ENCODE results near the gene SELE. TPM values are rescaled to one million over a fixed set of nuclear protein-coding genes. Genes with fewer than 3 reads are reported as not detected.

The SELE gene
- total RNA-seq, 2 experiments from 2014 or later: not detected

DNA sequence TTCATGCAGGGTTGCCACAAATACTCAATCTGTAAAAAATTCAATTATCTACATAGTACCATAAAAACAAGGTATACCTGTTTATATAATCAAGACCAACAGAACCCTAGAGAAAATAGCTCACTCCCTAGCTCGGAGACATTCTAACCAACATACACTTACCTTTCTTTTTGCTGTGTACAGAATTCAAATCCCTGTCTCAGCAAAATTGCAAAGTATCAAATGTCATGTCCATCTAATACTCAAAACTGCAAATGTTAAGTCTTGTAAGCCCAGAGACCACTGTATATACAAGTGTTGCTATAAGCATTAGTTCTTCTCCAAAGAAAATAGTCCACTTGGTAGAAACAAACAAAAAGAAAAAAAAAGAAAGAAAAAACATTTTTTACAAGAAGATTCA lies 16.2 kb upstream of the SELE start:
- Mint-ChIP-seq H3K4me3 (no peak overlapping the region), H3K27ac (no peak overlapping the region), H3K9me3 (ENCODE audit: low read depth) (no peaks in the 10 kb centered on the region), H3K4me1 (no peaks in the 10 kb centered on the region), H3K27me3 (no peaks in the 10 kb centered on the region), H3K36me3 (ENCODE audit: low read depth) (no peaks in the 10 kb centered on the region)
- DNase-seq (no peak), ATAC-seq (no peak)
- CTCF ChIA-PET: interaction anchor here (1.4 kb wide), 1 partner anchor 9 kb away, joined by 4 read pairs; no protein-coding TSS in a partner anchor
- intact Hi-C loops (cut with DNase I, micrococcal nuclease): no loop called here
- POLR2A ChIA-PET: no interaction called here

DNA sequence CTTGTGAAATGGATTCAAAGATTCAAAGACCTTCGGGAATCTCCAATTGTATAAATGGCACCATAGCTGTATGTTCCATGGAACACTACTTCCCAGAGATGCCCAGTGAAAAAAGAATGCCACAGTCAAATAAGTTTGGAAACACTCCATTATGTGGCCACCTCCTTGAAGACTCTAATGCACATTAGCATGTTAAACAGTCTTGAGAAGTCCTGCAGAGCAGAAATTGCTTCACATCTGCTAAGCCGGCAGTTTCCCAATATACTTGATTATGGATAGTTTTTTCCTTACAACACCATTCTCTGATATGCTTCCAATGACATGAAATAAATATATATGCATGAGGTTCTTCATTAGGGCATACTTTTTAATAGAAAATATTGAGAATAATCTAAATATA lies 12.7 kb upstream of the SELE start:
- ChIA-PET CTCF (no interaction called here), POLR2A (no interaction called here)
- peaks cover 3% of the 10 kb centered on the region for H3K27me3 Mint-ChIP-seq
- H3K9me3 Mint-ChIP-seq (ENCODE audit: low read depth): peaks cover 4% of the 10 kb centered on the region
- H3K27ac Mint-ChIP-seq: no peak overlapping the region
- intact Hi-C loops (cut with DNase I, micrococcal nuclease): no loop called here
- ATAC-seq: no peak
- H3K4me3 Mint-ChIP-seq: no peak overlapping the region
- no peaks in the 10 kb centered on the region for H3K4me1 Mint-ChIP-seq
- no peak for DNase-seq
- H3K36me3 Mint-ChIP-seq (ENCODE audit: low read depth): no peaks in the 10 kb centered on the region

DNA sequence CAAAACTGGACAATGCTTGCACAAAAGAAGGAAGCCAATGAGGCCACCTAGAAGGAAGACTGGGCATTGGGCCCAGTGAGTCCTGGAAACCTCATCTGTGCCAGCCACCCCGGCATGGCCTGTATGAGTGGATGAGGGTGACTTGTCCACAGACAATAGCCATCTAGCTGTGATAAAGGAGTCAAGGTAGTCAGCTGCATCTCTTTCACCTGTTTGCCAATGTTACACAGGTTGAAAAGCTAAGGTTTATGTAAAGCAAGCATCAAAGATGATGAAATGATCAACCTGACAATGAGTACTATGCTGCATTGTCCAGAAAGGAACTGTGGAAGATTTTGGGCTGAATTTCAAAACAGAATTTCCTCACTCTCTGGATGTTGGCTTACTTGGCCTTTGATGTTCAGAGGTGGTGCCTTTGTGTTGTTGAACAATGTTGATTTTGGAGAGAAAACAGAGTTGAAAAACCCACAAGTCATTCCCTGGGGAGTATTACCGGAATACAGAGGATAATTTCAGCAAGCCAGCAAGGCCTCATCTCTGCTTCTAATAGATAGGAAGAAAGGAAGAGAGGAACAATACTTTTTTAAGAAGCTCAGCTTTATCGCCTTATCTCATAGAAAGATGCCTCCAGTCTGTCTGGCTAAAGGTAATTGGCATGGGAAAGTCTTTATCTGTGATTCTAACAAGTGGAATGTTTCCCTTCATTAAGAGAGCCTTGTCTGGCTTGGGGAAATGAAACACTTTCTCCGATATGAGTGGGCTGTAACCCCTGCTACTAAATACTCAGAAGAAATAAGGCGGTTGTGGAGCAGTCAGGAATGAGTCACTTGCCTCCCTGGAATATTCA lies 11.4 kb upstream of the SELE start:
- ChIA-PET CTCF (no interaction called here), POLR2A (no interaction called here)
- ATAC-seq: no peak
- Mint-ChIP-seq H3K4me1 (no peaks in the 10 kb centered on the region), H3K4me3 (no peak overlapping the region), H3K27ac (no peak overlapping the region), H3K27me3 (peaks cover 7% of the 10 kb centered on the region), H3K36me3 (ENCODE audit: low read depth) (no peaks in the 10 kb centered on the region), H3K9me3 (ENCODE audit: low read depth) (peaks cover 4% of the 10 kb centered on the region)
- DNase-seq: no peak
- intact Hi-C loops (cut with DNase I, micrococcal nuclease): no loop called here

DNA sequence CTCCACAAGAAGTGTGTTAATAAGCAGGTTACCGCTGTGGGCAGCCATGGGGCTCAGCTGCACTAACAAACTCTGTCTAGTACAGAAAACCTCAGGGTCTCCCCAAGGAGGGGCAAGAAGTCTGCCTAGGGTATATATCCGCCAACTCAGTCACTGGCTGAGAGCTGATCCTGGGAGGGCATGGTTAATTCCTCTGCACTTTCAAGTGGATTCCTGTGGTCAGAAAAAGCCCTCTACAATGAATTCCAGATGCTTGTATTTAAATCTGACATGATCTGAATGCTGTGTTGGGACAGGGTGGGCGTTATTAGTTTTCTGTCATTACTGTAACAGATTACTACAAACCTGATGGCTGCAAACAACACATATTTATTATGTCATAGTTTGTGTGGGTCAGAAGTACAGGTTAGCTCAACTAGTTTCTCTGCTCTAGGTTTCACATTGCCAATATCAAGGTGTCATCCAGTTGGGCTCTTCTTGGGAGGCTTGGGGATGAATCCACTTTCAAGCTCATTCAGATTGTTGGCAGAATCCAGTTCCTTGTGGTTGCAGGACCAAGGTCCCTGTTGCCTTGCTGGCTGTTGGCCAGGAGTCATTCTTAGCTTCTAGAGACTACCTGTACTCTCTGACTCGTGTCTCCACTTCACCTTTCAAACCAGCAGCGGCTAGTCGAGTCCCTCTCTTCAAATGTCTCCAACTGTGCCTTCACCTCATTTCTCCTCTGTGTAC lies 8.0 kb upstream of the SELE start:
- POLR2A ChIA-PET: no interaction called here
- CTCF ChIA-PET: interaction anchor here (0.7 kb wide), 1 partner anchor 8 kb away, joined by 3 read pairs; no protein-coding TSS in a partner anchor
- ATAC-seq: no peak
- no peak for DNase-seq
- H3K9me3 Mint-ChIP-seq (ENCODE audit: low read depth): peaks cover 4% of the 10 kb centered on the region
- H3K27me3 Mint-ChIP-seq: peaks cover 8% of the 10 kb centered on the region
- no peaks in the 10 kb centered on the region for H3K36me3 Mint-ChIP-seq (ENCODE audit: low read depth)
- intact Hi-C loops (cut with DNase I, micrococcal nuclease): no loop called here
- H3K4me1 Mint-ChIP-seq: no peaks in the 10 kb centered on the region
- no peak overlapping the region for H3K27ac Mint-ChIP-seq
- H3K4me3 Mint-ChIP-seq: no peak overlapping the region

DNA sequence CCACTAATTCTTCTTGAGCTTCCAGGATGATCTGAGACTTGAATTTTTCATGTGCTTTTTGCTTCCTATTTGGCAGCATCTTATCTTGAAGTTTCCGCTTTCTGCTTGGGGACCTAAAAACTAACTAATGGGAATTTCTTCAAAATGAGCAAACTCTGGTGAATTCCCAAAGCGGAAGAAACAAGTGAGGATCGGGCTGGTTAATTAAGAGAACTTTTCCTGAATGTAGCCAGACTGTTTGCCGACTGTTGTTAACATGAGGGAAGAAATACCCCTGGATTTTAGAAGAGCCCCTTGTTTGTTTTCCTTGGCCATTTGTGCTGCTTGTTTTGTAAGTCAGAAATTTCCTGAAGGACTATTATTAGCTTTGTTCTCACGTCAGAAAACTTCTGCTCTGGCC lies 6.1 kb upstream of the SELE start:
- Mint-ChIP-seq H3K4me1 (no peaks in the 10 kb centered on the region), H3K9me3 (ENCODE audit: low read depth) (peaks cover 4% of the 10 kb centered on the region), H3K4me3 (no peak overlapping the region), H3K27ac (no peak overlapping the region), H3K27me3 (peaks cover 11% of the 10 kb centered on the region), H3K36me3 (ENCODE audit: low read depth) (no peaks in the 10 kb centered on the region)
- CTCF ChIA-PET: interaction anchor here (0.6 to 1.1 kb wide), 3 partner anchors 24 to 1755 kb away, joined by 3 to 4 read pairs (median 3); no protein-coding TSS in a partner anchor
- DNase-seq (no peak), ATAC-seq (no peak)
- intact Hi-C loops (cut with DNase I, micrococcal nuclease): no loop called here
- POLR2A ChIA-PET: no interaction called here

DNA sequence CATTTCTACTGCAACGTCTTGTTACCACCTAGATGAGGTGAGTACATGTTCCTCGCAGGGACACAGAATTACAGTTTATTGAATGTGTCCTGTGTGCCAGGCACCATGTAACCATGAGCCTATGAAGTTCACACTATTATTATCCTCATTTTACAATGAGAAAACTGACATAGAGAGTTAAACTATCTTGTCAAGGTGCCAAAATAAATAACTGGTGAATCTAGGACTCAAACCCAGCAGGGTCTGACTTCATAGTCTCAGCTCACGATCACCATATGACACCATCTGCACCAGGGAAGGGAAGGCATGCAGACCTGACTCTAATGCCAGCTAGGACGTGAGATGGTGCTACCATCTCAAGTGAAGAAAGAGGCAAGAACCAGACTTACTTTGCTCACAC lies 2.4 kb downstream of the SELE start:
- Mint-ChIP-seq H3K4me1 (no peaks in the 10 kb centered on the region), H3K27me3 (peaks cover 4% of the 10 kb centered on the region), H3K36me3 (ENCODE audit: low read depth) (no peaks in the 10 kb centered on the region), H3K27ac (no peak overlapping the region), H3K4me3 (no peak overlapping the region), H3K9me3 (ENCODE audit: low read depth) (no peaks in the 10 kb centered on the region)
- POLR2A ChIA-PET: no interaction called here
- ATAC-seq (no peak), DNase-seq (no peak)
- CTCF ChIA-PET: interaction anchor here (0.6 to 1.0 kb wide), 2 partner anchors 11 to 177 kb away, joined by 3 read pairs; no protein-coding TSS in a partner anchor
- intact Hi-C loops (cut with DNase I, micrococcal nuclease): no loop called here

DNA sequence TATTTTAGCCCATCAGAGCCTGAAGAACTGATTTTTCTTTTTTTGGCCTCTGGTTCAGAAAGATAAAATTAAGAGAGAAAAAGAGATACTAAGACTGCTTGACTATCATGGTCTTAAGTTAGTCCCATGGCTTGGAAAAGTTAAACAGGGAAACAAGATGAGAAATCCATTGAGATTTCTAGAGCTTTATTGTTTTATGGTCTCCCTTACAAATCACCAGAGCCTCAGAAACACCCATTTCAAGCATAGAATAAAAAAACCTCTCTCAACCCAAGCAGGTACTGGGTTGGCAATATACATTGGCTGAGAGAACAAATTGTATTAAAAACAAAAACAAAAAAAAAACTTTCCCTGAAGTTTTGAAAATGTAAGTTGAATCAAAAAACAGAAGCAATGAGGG lies 3.9 kb downstream of the SELE start:
- Mint-ChIP-seq H3K4me3 (no peak overlapping the region), H3K36me3 (ENCODE audit: low read depth) (no peaks in the 10 kb centered on the region), H3K27ac (no peak overlapping the region), H3K9me3 (ENCODE audit: low read depth) (no peaks in the 10 kb centered on the region), H3K27me3 (peaks cover 2% of the 10 kb centered on the region), H3K4me1 (no peaks in the 10 kb centered on the region)
- ChIA-PET CTCF (interaction anchor here (1.0 kb wide), 2 partner anchors 18 to 128 kb away, joined by 3 to 5 read pairs; no protein-coding TSS in a partner anchor), POLR2A (no interaction called here)
- no peak for ATAC-seq
- intact Hi-C loops (cut with DNase I, micrococcal nuclease): no loop called here
- no peak for DNase-seq

DNA sequence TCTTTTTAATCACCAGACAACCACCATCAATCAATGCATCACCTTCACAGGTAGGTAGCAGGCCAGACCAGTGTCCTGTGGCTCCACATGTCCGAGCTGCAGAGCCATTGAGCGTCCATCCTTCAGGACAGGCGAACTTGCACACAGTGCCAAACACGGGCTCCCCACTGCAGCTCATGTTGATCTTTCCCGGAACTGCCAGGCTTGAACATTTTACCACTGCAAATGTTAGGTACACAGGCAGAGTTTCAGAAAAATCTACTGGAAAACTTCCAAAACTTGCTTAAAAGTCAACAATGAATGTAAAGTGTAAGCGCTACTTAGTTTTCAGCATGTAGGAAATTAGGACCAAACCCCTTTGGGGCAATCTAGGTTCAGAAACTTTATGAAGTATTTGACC lies 6.6 kb downstream of the SELE start:
- ChIA-PET POLR2A (no interaction called here), CTCF (interaction anchor here (1.6 to 1.7 kb wide), 3 partner anchors 15 to 141 kb away, joined by 4 to 6 read pairs (median 5); partner anchors contain the start of gene F5)
- H3K4me1 Mint-ChIP-seq: no peaks in the 10 kb centered on the region
- ATAC-seq (no peak), DNase-seq (no peak)
- no peak overlapping the region for H3K27ac Mint-ChIP-seq
- intact Hi-C loops (cut with DNase I, micrococcal nuclease): no loop called here
- H3K27me3 Mint-ChIP-seq: peaks cover 2% of the 10 kb centered on the region
- H3K9me3 Mint-ChIP-seq (ENCODE audit: low read depth): no peaks in the 10 kb centered on the region
- no peak overlapping the region for H3K4me3 Mint-ChIP-seq
- no peaks in the 10 kb centered on the region for H3K36me3 Mint-ChIP-seq (ENCODE audit: low read depth)

DNA sequence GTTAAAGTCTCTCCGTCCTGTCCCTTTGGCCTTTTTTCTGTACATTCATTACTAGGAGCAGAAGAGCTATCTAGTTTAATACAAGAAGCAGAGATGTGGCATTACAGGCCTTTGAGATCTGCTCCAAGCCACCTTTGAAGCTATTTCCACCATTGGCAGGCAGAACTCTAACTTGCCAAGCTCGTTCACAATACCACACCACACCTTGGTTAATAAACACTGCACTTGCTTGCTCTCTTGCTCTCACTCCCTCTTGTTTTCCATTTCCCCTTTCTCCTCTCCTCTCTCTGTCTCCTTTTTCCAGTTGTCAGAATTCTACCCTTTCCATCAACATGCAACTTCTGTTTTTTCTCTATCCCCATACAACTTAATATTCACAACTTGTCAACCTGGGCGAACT lies 7.0 kb downstream of the SELE start:
- Mint-ChIP-seq H3K27ac (no peak overlapping the region), H3K4me3 (no peak overlapping the region), H3K4me1 (no peaks in the 10 kb centered on the region), H3K36me3 (ENCODE audit: low read depth) (no peaks in the 10 kb centered on the region), H3K9me3 (ENCODE audit: low read depth) (no peaks in the 10 kb centered on the region), H3K27me3 (peaks cover 2% of the 10 kb centered on the region)
- no peak for ATAC-seq
- DNase-seq: no peak
- ChIA-PET CTCF (interaction anchor here (1.6 to 1.7 kb wide), 3 partner anchors 15 to 140 kb away, joined by 4 to 6 read pairs (median 5); partner anchors contain the start of gene F5), POLR2A (no interaction called here)
- intact Hi-C loops (cut with DNase I, micrococcal nuclease): no loop called here

DNA sequence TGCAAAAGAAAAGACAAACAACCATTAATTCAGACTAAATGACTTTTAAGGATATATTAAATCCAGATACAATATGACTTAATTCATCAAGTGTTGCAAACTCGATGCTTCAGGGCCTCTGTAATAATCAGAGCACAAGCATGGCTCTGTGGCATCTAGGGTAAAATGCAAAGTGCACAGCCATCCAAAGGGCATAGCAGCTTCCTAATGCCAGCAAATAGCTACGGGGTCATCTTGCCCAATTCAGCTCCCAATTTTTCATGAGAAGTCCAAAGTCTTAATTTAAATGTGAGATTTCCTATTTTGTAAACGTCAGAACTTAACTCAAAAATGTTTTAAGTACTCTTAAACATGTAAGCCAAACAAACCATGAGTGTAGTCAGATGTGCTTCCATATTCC lies 7.9 kb downstream of the SELE start:
- no peaks in the 10 kb centered on the region for H3K36me3 Mint-ChIP-seq (ENCODE audit: low read depth)
- H3K9me3 Mint-ChIP-seq (ENCODE audit: low read depth): no peaks in the 10 kb centered on the region
- POLR2A ChIA-PET: no interaction called here
- DNase-seq (no peak), ATAC-seq (no peak)
- intact Hi-C loops (cut with DNase I, micrococcal nuclease): no loop called here
- no peaks in the 10 kb centered on the region for H3K4me1 Mint-ChIP-seq
- no peak overlapping the region for H3K4me3 Mint-ChIP-seq
- H3K27ac Mint-ChIP-seq: no peak overlapping the region
- CTCF ChIA-PET: interaction anchor here (0.6 to 1.7 kb wide), 3 partner anchors 124 to 140 kb away, joined by 3 to 6 read pairs (median 4); partner anchors contain the start of gene F5
- peaks cover 2% of the 10 kb centered on the region for H3K27me3 Mint-ChIP-seq

DNA sequence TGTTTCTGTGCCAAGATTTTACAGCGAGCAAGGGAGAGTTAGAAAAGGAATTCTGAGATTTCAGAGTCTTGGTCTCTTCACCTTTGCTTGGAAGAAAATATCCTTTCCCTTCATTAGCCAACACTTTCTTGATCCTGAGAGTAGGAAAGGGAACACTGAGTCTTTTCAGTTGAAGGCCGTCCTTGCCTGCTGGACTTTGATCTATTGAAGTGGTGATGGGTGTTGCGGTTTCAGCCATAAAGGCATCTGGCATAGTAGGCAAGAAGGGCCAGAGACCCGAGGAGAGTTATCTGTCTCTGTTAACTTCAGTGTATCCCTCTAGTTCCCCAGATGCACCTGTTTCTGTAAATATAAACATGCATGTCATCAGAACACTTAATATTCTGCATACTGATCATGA lies 9.7 kb downstream of the SELE start:
- H3K27ac Mint-ChIP-seq: no peak overlapping the region
- peaks cover 2% of the 10 kb centered on the region for H3K27me3 Mint-ChIP-seq
- no peaks in the 10 kb centered on the region for H3K36me3 Mint-ChIP-seq (ENCODE audit: low read depth)
- H3K9me3 Mint-ChIP-seq (ENCODE audit: low read depth): no peaks in the 10 kb centered on the region
- DNase-seq: no peak
- ChIA-PET CTCF (no interaction called here), POLR2A (no interaction called here)
- no peak overlapping the region for H3K4me3 Mint-ChIP-seq
- no peak for ATAC-seq
- intact Hi-C loops (cut with DNase I, micrococcal nuclease): no loop called here
- H3K4me1 Mint-ChIP-seq: no peaks in the 10 kb centered on the region

DNA sequence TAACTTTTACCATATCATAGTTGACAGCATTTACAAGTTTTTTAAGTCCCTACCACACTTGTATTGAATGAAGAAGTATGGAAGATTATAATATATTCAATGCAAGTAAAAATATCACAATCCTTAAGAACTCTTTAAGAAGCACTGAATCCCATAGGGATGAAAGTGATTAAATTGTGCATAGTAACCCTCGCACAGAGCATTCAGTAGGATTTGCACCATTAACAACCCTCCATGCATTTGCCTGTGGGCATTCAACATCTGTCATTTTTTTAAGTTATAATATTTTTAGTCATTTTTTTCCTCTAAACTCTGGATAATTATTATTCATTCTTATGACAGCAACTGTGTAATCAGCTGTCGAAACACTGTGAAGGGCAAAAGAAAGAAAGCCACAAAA lies 10.1 kb downstream of the SELE start:
- H3K4me1 Mint-ChIP-seq: no peaks in the 10 kb centered on the region
- no peaks in the 10 kb centered on the region for H3K36me3 Mint-ChIP-seq (ENCODE audit: low read depth)
- H3K4me3 Mint-ChIP-seq: no peak overlapping the region
- CTCF ChIA-PET: no interaction called here
- no peaks in the 10 kb centered on the region for H3K27me3 Mint-ChIP-seq
- POLR2A ChIA-PET: no interaction called here
- H3K9me3 Mint-ChIP-seq (ENCODE audit: low read depth): no peaks in the 10 kb centered on the region
- DNase-seq (no peak), ATAC-seq (no peak)
- no peak overlapping the region for H3K27ac Mint-ChIP-seq
- intact Hi-C loops (cut with DNase I, micrococcal nuclease): no loop called here
